ENCODE measurements around the gene MLH1.
"Not testable (repeated sequence)": the region's sequence is repeated elsewhere in the genome, so short reads cannot be mapped to it uniquely, and the experiment has no call there.

MLH1 gene

DNA sequence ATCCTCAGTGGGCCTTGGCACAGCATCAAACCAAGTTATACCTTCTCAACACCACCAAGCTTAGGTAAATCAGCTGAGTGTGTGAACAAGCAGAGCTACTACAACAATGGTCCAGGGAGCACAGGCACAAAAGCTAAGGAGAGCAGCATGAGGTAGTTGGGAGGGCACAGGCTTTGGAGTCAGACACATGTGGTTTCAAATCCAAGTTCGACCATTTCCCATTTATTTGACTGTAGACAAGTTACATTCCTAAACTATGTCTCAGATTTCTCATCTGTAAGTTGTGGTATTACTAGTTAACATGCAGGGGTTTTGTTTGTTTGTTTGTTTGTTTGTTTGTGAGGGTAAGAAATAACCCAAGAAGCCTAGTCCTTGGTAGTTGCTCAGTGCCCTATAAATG is 46.9 kb downstream of the MLH1 start:
- no peak overlapping the region for H3K27ac ChIP-seq
- TF ChIP-seq, protein P1, sequence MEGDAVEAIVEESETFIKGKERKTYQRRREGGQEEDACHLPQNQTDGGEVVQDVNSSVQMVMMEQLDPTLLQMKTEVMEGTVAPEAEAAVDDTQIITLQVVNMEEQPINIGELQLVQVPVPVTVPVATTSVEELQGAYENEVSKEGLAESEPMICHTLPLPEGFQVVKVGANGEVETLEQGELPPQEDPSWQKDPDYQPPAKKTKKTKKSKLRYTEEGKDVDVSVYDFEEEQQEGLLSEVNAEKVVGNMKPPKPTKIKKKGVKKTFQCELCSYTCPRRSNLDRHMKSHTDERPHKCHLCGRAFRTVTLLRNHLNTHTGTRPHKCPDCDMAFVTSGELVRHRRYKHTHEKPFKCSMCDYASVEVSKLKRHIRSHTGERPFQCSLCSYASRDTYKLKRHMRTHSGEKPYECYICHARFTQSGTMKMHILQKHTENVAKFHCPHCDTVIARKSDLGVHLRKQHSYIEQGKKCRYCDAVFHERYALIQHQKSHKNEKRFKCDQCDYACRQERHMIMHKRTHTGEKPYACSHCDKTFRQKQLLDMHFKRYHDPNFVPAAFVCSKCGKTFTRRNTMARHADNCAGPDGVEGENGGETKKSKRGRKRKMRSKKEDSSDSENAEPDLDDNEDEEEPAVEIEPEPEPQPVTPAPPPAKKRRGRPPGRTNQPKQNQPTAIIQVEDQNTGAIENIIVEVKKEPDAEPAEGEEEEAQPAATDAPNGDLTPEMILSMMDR (conservative IDR thresholded peaks at IDR 0.05; ENCODE audit: low read depth), result no peak
- POLR2A ChIA-PET (ENCODE audit: low non-redundant PET), result no interaction called here
- CTCF ChIA-PET, result interaction anchor here (0.9 kb wide), 1 partner anchor 215 kb away, joined by 3 read pairs; no protein-coding TSS in a partner anchor
- DNase-seq (ENCODE audit: low spot score), result no peak

DNA sequence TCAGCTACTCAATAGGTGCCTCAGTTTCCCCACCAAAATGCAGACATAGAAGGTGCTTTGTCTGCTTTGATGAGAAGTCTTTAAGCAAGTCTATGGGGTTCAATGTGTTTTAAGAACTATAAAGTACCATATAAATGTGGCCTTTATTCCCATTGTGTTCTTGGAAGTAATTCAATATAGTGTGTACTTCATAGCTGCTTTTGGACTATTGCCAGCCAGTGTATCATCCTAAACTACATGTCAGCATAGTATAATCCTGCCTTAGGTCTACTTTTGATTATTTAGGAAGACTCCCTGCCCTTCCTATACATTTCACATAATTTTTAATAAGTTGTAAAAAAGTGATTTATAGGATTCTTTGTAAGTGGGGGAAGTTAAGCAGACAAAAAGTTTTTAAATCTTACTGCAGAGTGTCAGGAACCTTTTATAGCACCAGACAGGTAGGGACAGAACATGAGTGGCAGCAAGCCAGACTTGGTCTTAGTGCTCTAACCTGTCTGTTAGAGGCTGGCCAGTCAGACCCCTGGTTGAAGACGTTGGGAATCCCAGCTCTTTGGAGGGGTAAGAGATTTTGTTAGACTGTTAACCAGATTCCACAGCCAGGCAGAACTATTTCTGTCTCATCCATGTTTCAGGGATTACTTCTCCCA is 48.4 kb downstream of the MLH1 start:
- ChIA-PET CTCF (no interaction called here), POLR2A (ENCODE audit: low non-redundant PET) (no interaction called here)
- TF ChIP-seq, protein P1 (conservative IDR thresholded peaks at IDR 0.05; ENCODE audit: low read depth), result no peak
- no peak overlapping the region for H3K27ac ChIP-seq
- DNase-seq (ENCODE audit: low spot score), result no peak

DNA sequence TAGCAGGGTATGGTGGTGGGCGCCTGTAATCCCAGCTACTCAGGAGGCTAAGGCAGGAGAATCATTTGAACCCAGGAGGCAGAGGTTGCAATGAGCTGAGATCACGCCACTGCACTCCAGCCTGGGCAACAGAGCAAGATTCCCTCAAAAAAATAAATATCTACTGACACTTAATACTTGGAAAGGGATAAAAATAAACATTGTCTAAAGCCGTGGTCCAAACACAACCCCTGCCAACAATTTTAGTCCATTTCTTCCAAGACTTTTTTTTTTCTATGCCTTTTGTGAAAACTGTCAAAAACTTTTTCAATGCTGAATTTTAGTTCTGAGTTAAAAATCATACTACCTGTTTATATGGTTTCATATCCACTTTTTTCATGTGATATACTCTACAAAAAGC is 49.4 kb downstream of the MLH1 start:
- H3K27ac ChIP-seq; POLR2A ChIA-PET (ENCODE audit: low non-redundant PET); CTCF ChIA-PET; DNase-seq (ENCODE audit: low spot score): not testable (repeated sequence)

DNA sequence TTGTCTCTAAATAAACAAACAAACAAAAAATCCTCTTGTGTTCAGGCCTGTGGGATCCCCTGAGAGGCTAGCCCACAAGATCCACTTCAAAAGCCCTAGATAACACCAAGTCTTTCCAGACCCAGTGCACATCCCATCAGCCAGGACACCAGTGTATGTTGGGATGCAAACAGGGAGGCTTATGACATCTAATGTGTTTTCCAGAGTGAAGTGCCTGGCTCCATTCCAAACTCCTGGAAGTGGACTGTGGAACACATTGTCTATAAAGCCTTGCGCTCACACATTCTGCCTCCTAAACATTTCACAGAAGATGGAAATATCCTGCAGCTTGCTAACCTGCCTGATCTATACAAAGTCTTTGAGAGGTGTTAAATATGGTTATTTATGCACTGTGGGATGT is 57.0 kb downstream of the MLH1 start:
- no peak overlapping the region for H3K27ac ChIP-seq
- DNase-seq (ENCODE audit: low spot score), result no peak
- TF ChIP-seq, protein P1 (conservative IDR thresholded peaks at IDR 0.05; ENCODE audit: low read depth), result no peak
- POLR2A ChIA-PET (ENCODE audit: low non-redundant PET), result no interaction called here
- CTCF ChIA-PET, result no interaction called here

DNA sequence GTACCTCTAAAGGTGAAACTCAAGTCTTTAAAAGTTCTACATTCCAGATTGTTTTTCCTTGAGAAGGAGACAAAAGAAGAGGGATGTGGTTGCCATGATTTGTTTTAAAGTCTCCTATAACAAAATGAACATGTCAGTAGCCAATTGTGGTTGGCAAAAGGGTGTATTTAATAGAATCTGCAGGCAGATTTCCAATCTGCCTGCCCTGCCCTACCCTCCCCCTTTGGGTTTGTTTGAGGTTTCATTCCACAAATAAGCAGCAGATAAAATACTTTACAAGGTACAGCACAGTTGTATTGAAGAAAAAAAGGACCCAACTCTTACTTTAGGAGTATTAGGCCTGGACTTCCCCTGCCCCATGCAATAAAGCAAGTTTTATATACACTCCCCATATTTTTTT is 59.5 kb downstream of the MLH1 start:
- no peak overlapping the region for H3K27ac ChIP-seq
- ChIA-PET POLR2A (ENCODE audit: low non-redundant PET) (no interaction called here), CTCF (no interaction called here)
- DNase-seq (ENCODE audit: low spot score), result no peak
- TF ChIP-seq, protein P1 (conservative IDR thresholded peaks at IDR 0.05; ENCODE audit: low read depth), result no peak

DNA sequence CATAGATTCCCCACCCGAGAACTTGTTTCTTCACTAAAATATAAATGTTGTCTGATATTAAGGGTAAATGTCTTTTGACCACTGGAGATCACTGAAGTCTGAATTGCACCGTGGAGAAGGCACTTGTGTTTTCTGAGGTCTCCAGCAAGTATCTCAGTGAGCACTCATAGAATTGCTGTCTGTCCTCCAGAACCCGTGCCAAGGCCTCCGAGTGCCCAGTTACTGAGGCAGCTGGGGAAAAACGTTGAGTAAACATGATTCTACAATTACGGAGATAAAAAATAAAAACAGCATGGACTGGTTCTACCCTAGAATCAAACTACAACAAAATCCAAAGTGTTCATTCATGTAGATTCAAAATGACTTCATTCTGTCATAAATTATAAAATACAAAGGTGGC is 60.0 kb downstream of the MLH1 start:
- no peak for DNase-seq (ENCODE audit: low spot score)
- H3K27ac ChIP-seq, result 0 out of 2 replicates have a peak overlapping the region, but pooled peaks have one; percentile 31
- TF ChIP-seq, protein P1 (conservative IDR thresholded peaks at IDR 0.05; ENCODE audit: low read depth), result no peak
- ChIA-PET CTCF (no interaction called here), POLR2A (ENCODE audit: low non-redundant PET) (no interaction called here)

DNA sequence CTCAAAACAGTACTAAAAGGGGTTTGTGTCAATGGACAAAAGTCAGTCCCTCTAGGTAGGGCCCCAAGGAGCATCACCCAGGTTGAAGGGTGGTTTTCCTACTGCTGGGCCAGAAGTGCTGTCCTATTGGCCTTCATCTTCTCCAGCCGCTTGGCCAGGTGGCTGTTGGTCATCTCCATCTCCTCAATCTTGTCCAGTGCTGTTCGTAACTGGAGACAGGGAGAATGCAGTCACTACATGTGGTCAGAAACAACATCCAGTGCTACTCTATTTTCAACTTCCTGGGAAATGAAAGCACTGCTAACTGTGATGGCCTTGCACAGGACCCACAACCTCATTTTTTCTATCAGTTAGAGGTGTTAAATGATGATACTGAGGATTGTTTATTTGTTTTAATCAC is 60.4 kb downstream of the MLH1 start:
- H3K27ac ChIP-seq, result 0 out of 2 replicates have a peak overlapping the region, but pooled peaks have one; percentile 31
- TF ChIP-seq, protein P1 (conservative IDR thresholded peaks at IDR 0.05; ENCODE audit: low read depth), result no peak
- DNase-seq (ENCODE audit: low spot score), result no peak
- ChIA-PET POLR2A (ENCODE audit: low non-redundant PET) (no interaction called here), CTCF (no interaction called here)
